Occipital lobe (tissue), 2 donors: Measurements from ENCODE around the gene ABCC1. TPM values are rescaled to one million over a fixed set of nuclear protein-coding genes. Genes with fewer than 3 reads are reported as not detected.
"Not testable (repeated sequence)": the region's sequence is repeated elsewhere in the genome, so short reads cannot be mapped to it uniquely, and the experiment has no call there.

Source experiments
- DNase-seq: peaks from one replicate; lab custom pipeline; 2025; lab: John Stamatoyannopoulos, UW
- total RNA-seq: library from RNA; depleted of rRNA; stranded (reverse); fragments of >200 nt; gene quantifications from one replicate; pipeline ENCODE4 v1.2.3, GENCODE V29; 2014

ABCC1 gene
- 10.5 TPM for total RNA-seq

DNA sequence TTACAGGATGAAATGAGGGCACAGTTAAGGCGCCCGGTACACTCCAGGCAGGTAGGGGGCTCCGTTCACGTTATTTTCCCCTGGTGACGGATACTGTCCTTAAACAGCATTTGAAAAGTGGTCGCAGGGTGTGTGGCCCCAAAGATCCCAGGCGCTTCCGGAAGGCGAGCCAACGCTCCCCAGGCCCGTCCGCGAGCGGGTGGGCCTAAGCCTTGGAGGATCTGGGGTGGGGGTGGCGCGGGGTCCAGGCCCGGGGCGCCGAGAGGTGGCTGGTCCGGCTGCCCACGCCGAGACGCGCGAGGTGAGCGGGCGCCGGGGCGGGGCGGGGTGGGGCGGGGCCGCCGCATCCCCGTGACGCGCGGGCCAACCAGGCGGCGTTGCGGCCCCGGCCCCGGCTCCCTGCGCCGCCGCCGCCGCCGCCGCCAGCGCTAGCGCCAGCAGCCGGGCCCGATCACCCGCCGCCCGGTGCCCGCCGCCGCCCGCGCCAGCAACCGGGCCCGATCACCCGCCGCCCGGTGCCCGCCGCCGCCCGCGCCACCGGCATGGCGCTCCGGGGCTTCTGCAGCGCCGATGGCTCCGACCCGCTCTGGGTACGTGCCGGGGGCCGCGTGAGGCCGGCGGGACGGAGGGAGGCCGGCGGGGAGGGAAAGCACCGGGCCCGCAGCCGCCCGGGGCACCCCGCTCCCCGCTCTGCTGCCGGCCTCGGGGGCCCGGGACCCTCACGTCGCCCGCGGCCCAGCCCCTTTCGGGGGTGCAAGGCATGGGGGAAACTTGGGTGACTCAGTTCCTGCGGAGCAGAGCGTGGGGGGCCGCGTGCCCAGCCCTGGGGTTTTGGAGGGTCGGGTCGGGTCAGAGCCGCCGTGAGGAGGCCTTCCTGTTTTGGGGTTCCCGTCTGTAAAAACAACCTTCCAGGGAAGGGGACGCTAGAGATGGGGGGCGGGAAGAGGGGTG, at the start of gene ABCC1:
Gene ABCC1, plus strand, starts transcription at position 407 of the 951 bp plus-strand sequence. Its CDS starts 136 bp downstream, at position 543.
- peak; percentile 3 for DNase-seq

DNA sequence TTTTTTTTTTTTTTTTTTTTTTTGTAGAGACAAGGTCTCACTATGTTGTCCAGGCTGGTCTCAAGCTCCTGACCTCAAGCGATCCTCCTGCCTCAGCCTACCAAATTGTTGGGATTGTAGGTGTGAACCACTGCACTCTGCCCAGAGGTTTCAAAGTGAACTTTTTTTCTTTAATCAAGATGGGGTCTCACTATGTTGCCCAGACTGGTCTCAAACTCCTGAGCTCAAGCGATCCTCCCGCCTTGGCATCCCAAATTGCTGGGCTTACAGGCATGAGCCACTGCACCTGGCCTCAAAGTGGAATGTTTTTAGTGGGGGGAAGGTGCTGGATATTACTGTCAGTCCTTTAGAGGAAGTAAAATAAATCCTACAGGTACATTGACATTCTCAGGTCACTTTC, 49.1 kb upstream of the ABCC1 start:
- no peak for DNase-seq

DNA sequence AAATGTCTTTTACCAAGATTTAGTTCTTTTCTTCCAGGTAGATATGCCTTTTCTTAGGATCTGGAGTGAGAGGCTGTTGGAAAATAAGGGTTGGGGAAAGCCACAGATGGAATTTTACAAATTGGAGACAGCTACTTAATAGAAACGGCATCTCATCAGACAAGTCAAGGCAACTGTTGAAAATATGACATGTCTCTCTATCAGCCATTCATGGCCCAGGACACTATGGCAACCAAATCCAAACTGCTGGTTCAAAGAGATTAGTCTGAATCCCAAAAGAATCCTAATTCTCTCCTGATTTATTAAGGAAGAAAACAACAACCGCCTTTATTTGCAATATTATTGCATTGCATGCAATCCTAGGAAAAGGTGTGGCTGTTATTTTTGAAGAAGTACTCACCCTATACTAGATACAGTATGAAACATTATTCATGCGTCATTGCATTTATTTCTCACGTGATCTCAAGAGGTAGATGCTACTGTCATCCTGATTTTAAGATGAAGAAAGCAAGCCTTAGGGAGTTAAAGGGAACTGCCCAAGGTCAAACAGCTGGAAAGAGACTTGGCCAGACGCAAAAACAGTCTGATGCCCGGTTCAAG, 48.4 kb upstream of the ABCC1 start:
- DNase-seq, result no peak

DNA sequence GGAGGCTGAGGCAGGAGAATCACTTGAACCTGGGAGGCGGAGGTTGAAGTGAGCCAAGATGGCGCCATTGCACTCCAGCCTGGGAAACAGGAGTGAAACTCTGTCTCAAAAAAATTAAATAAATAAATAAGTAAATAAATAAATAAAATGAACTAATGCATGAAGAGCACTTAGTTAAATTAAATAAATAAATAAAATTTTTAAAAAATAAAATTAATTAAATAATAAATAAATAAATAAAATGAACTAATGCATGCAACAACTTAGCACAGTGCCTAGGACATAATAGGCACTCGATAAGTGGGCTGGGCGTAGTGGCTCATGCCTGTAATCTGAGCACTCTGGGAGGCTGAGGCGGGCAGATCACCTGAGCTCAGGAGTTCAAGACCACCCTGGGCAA, 45.5 kb upstream of the ABCC1 start:
- DNase-seq, result no peak

DNA sequence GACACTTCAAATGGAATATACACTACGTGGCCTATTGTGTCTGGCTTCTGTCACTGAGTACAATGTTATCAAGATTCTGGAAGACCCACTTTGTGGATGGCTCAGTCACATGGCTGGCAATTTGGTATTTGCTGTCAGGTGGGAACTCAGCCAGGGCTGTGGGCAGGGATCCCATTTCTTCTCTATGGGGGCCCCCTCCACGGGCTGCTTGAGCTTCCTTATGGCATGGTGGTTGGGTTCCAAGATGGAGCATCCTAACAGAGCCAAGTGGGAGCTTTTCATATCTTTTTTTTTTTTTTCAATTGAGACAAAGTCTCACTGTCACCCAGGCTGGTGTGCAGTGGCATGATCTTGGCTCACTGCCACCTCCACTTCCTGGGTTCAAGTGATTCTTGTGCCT, 43.0 kb upstream of the ABCC1 start:
- DNase-seq, result no peak

DNA sequence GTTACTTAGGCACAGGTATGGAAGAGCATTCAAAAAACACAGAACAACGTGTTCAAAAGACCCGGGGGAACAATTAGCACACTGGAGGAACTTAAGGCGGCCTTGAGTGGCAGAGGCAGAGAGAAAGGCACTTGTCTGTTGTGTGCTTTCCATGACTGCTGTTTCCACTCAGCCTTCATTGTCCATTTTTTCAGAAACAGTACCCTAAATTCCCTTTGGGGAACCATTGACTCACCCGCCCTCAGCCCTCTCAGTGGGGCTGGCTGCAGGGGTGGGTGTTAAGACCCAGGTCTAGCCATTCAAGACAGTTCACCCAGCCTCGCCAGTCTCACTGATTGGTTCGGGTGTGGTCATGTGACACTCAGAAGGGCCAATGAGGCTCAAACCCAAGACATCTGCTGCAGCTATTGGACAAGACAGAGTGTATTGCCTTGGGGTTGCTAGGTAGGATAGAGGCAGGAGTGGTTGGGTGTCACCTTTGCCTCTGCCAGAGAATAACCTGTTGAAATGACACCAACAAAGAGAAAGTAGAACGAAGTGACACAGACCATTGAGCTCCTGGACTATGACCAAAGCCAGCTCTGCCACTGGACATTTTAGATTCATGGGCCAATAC, 41.4 kb upstream of the ABCC1 start:
- no peak for DNase-seq

DNA sequence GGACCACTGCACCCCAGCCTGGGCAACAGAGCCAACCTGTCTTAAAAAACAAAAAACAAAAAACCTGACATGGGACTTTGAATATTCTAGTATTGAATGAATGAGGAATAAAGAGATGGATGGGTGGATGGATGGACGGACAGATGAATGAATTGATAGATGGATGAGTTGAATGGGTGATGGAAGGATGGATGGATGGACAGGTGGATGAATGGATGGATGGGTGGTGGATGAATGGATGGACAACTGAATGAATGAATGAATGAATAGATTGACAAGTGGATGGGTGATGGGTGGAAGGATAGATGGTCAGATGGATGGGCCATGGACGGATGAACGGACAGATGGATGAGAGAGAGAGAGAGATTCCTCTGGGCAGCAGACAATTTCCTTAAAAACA, 38.2 kb upstream of the ABCC1 start:
- DNase-seq, result no peak

DNA sequence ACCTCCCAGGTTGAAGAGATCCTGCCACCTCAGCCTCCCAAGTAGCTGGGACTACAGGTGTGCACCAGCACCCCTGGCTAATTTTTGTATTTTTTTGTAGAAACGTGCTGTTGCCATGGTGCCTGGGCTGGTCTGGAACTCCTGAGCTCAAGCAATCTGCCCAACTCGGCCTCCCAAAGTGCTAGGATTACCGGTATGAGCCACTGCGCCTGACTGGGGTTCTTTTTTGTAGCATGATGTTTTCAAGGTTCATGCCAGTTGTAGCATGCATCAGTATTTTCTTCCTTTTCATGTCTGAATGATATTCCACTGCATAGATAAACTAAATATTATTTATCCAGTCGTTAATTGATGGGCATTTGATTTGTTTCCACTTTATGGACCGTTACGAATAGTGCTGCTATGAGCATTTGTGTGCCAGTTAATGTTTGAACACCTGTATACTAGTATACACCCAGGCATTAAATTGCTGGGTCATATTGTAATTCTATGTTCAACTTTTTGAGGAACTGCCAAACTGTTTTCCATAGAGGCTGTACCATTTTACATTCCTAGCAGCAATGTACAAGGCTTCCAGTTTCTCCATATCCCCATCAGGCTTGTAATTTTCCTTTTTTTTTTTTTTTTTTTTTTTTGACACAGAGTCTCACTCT, 36.2 kb upstream of the ABCC1 start:
- no peak for DNase-seq

DNA sequence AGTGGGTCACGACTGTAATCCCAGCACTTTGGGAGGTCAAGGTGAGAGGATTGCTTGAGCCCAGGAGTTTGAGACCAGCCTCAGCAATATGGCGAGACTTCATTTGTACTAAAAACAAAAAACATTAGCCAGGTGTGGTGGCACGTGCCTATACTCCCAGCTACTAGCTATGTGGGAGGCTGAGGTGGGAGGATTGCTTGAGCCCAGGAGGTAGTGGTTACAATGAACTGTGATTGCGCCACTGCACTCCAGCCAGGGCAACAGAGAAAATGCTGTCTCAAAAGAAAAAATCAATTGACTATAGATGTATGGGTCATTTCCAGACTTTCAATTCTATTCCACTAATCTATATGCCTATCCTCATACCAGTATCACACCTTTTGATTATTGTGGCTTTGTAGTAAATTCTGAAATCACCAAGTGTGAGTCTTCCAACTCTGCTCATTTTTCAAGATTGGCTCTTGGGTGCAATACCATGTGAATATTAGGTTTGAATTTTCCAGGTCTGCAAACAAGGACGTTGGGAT, 33.8 kb upstream of the ABCC1 start:
- no peak for DNase-seq

DNA sequence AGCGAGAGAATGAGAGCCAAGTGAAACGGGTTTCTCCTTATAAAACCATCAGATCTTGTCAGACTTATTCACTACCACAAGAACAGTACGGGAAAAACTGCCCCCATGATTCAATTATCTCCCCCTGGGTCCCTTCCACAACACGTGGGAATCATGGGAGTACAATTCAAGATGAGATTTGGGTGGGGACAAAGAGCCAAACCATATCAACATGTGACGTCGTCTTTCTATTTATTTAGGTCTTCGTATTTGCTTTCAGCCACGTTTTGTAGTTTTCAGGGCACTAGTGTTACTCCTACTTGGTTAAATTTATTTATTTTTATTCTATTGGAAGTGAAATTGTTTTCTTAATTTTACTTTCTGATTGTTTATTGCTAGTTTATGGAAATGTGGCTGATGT, 33.1 kb upstream of the ABCC1 start:
- DNase-seq, result no peak

DNA sequence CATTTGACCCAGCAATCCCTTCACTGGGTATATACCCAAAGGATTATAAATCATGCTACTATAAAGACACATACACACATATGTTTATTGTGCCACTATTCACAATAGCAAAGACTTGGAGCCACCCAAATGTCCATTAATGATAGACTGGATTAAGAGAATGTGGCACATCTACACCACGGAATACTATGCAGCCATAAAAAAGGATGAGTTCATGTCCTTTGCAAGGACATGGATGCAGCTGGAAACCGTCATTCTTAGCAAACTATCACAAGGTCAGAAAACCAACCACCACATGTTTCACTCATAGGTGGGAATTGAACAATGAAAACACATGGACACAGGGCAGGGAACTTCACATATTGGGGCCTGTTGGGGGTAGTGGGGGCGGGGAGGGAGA, 31.1 kb upstream of the ABCC1 start:
- not testable (repeated sequence) for DNase-seq

DNA sequence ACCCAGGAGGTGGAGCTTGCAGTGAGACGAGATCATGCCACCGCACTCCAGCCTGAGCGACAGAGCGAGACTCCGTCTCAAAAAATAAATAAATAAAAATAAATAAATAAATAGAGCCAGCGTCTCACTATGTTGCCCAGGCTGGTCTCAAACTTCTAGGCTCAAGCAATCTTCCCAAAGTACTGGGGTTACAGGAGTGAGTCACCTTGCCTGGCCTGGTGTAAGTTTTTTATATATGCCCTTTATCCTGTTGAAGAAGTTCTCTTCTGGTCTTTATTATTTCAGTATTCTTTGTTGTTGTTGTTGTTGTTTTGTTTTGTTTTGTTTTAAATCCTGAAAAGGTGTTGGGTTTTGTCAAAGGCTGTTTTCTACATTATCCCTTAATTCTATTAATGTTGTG, 30.1 kb upstream of the ABCC1 start:
- no peak for DNase-seq

DNA sequence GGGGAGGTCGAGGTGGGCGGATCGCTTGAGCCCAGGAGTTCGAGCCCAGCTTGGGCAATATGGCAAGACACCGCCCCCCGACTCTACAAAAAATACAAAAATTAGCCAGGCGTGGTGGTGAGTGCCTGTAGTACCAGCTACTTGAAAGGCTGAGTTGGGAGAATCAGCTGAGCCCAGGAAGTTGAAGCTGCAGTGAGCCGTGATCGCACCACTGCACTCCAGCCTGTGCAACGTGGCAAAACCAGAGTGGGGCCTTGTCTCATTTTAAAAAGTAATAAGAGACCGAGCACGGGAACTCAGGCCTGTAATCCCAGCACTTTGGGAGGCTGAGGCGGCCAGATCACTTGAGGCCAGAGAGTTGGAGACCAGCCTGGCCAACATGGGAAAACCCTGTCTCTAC, 24.4 kb upstream of the ABCC1 start:
- no peak for DNase-seq

DNA sequence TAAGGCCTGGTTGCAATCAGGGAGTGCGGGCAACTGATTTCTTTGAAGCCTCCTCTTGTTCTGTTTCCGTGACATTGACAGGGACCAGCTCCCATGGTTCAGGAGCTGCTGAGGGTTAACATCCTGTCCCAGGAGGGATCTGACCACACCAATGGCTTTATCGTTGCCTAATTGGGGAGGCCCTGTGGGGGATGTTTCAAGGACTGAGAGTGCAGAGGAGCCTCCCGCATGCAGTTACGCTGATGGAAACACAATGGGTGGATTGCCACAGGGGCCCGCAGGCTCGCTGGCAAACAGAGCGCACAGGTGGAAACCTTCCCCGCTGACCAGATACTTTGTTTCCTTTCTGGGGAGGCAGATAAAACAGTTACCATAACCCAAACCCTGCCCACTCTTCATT, 23.8 kb upstream of the ABCC1 start:
- no peak for DNase-seq

DNA sequence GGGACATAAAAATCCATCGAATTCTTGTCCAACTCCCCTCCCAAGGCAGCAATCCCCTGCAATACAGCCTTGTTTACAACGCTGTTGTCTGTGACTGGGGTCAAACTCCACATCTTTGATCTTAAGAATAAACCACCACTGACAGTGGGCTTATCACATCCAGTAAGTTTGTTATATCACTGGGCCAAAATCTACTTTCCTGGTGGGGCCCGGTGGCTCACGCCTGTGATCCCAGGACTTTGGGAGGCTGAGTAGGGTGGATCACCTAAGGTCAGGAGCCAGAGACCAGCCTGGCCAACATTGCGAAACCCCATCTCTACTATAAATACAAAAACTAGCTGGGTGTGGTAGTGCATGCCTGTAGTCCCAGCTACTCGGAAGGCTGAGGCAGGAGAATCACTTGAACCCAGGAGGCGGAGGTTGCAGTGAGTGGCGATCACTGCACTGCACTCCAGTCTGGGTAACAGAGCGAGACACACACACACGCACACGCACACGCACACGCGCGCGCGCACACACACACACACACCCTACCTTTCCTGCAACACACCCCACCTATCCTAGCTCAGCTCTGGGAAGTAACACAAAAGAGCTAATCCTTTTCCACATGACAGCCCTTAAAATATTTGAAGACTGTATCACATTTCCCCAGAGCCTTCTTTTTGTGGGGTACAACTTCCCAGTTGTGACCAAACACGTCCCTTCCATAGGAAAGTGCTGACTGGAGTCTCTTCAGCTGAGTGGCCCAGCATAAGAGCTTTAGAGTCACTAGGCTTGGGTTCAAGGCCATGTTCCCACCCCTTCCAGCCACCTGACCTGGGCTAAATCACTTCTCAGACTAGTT, 20.9 kb upstream of the ABCC1 start:
- DNase-seq, result no peak

DNA sequence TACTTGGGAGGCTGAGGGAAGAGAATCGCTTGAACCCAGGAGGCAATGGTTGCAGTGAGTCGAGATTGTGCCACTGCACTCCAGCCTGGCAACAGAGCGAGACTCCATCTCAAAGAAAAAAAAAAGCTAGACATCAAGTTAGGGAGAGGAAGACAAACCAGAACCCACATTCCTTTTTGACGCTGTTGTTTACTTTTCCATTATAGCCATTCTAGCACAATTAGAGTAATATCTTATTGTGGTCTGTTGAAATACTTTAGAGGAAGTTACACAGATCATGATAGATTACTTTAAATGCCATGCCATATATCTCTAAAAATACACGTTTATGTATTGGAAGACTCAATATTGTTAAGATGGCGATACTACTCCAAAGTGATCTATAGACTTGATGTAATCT, 16.5 kb upstream of the ABCC1 start:
- no peak for DNase-seq

DNA sequence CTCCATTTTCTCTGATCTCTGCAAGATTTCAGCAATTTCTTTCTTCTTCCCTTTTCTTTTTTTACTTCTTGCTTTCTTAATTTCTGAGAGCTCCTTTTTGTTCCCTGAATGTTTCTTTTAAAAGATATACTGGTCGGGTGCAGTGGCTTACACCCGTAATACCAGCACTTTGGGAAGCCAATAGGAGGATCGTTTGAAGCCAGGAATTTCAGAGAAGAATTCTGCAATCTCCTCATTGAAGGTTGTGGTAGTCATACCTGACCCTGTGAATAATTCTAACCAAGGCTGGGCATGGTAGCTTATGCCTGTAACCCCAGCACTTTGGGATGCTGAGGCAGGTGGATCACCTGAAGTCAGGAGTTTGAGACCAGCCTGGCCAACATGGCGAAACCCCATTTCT, 15.6 kb upstream of the ABCC1 start:
- no peak for DNase-seq

DNA sequence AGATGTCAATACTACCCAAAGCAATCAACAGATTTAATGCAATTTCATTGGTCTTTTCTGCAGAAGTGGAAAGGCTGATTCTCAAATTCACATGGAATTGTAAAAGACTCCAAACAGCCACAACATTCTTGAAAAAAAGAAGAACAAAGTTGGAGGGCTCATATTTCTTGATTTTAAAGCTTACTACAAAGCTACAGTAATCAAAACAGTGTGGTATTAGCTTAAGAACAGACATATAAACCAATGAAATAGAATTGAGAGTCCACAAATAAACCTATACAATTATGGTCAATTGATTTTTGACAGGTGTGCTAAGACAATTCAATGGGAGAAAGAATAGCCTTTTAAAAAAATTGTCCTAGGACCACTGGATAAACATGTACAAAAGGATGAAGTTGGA, 14.4 kb upstream of the ABCC1 start:
- DNase-seq, result no peak

DNA sequence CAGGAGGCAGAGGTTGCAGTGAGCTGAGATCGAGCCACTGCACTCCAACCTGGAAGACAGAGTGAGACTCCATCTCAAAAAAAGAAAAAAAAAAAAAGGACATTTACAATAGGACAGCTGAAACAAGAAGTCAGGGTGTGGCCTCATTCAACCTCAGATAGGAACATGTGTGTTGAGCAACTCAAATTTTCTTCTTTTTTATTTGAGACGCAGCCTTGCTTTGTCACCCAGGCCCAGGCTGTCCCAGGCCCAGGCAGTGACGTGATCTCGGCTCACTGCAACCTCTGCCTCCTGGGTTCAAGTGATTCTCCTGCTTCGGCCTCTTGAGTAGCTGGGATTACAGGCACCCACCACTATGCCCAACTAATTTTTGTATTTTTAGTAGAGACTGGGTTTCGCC, 12.6 kb upstream of the ABCC1 start:
- not testable (repeated sequence) for DNase-seq

DNA sequence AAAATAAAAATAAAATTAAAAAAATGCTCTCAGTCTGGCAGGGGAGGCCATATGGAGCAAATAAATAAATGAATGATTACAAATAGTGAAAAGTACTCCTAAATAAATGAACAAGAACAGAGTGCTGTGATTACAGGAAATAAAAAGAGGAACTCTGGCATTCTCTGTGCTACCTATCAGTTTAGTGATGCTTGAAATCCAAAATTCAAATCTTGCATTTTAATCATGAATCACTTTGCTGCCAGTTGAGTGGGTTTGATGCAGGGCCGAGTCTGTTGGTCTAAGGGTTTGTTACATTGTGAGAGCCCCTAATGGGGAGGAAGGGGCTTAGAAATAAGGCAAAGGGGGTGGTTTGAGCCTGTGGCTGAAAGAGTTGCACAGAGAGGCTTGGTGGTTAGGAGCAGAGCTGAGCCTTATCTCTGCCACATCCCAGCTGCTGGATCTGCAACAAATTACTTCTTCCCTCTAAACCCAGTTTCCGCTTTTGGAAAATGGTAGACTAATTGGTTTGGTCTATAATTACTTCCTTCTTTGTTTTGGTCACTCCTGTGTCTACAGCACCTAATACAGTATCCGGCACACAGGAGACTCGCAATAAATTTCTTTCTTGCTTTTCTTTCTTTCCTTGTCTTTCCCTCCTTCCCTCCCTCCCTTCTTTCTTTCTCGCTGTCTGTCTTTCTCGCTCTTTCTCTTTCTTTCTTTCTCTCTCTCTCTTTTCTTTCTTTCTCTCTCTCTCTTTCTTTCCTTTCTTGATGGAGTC, 6.3 kb upstream of the ABCC1 start:
- DNase-seq, result no peak
